Measurements from ENCODE around the gene BGLAP. TPM values are rescaled to one million over a fixed set of nuclear protein-coding genes. Genes with fewer than 3 reads are reported as not detected.

Gene BGLAP
- total RNA-seq, 2 donors from 2014 or later = 0.52 TPM; not detected in 1

GRCh38 chr1:156276532-156276931, 34.5 kb downstream of the BGLAP start:
- H3K36me3 ChIP-seq (replicated peaks in 1 of 2; ENCODE audit: insufficient read depth in 1 of 2, low read depth in 2 of 2) = peaks cover 0 to 36% of the 10 kb centered on the region in 2 donors
- H3K27ac ChIP-seq = no peak overlapping the region
- intact Hi-C loops (cut with DNase I) = no loop called here
- TF ChIP-seq POLR2A (IDR thresholded peaks at IDR 0.05) = no peak
- no peak for TF ChIP-seq CTCF (IDR thresholded peaks at IDR 0.05)
- H3K4me3 ChIP-seq = no peak overlapping the region
- ATAC-seq = no peak
- no peaks in the 10 kb centered on the region for H3K27me3 ChIP-seq
- DNase-seq = no peak
- H3K4me1 ChIP-seq = peaks cover 8% of the 10 kb centered on the region
- H3K9me3 ChIP-seq = no peaks in the 10 kb centered on the region

GRCh38 chr1:156276966-156277381, 35.0 kb downstream of the BGLAP start:
- no peaks in the 10 kb centered on the region for H3K9me3 ChIP-seq
- no peaks in the 10 kb centered on the region for H3K27me3 ChIP-seq
- WGBS, 2 donors = 64 to 86% methylated on average over 5 to 6 of the region's 6 CpGs
- peaks cover 0 to 32% of the 10 kb centered on the region in 2 donors for H3K36me3 ChIP-seq (replicated peaks in 1 of 2; ENCODE audit: insufficient read depth in 1 of 2, low read depth in 2 of 2)
- no peak overlapping the region for H3K4me3 ChIP-seq
- no peak overlapping the region for H3K27ac ChIP-seq
- intact Hi-C loops (cut with DNase I) = no loop called here
- TF ChIP-seq CTCF (IDR thresholded peaks at IDR 0.05) (no peak), POLR2A (IDR thresholded peaks at IDR 0.05) (no peak)
- no peak for ATAC-seq
- DNase-seq = peak in 1 of 4 donors; percentile 15
- peaks cover 12% of the 10 kb centered on the region for H3K4me1 ChIP-seq

GRCh38 chr1:156279837-156280236, 37.9 kb downstream of the BGLAP start:
- Histone ChIP-seq H3K4me1 (peaks cover 25% of the 10 kb centered on the region), H3K9me3 (no peaks in the 10 kb centered on the region), H3K36me3 (replicated peaks in 1 of 2; ENCODE audit: insufficient read depth in 1 of 2, low read depth in 2 of 2) (peaks cover 0 to 11% of the 10 kb centered on the region in 2 donors), H3K4me3 (no peak overlapping the region), H3K27me3 (no peaks in the 10 kb centered on the region), H3K27ac (no peak overlapping the region)
- TF ChIP-seq POLR2A (IDR thresholded peaks at IDR 0.05) = no peak
- no peak for TF ChIP-seq CTCF (IDR thresholded peaks at IDR 0.05)
- ATAC-seq (no peak), DNase-seq (no peak)
- intact Hi-C loops (cut with DNase I) = no loop called here
- 90 to 97% methylated on average over 3 of the region's 3 CpGs for WGBS, 2 donors

GRCh38 chr1:156281281-156281680, 39.3 kb downstream of the BGLAP start:
- 20 to 28% methylated on average over 3 to 8 of the region's 8 CpGs for WGBS, 2 donors
- Histone ChIP-seq H3K4me1 (peaks cover 25% of the 10 kb centered on the region), H3K9me3 (no peaks in the 10 kb centered on the region), H3K36me3 (replicated peaks in 1 of 2; ENCODE audit: insufficient read depth in 1 of 2, low read depth in 2 of 2) (peaks cover 0 to 11% of the 10 kb centered on the region in 2 donors), H3K4me3 (no peak overlapping the region), H3K27ac (peak overlapping the region in 1 of 4 donors; percentile 86), H3K27me3 (no peaks in the 10 kb centered on the region)
- ATAC-seq = no peak
- TF ChIP-seq POLR2A (IDR thresholded peaks at IDR 0.05) = no peak
- no peak for TF ChIP-seq CTCF (IDR thresholded peaks at IDR 0.05)
- peak in 1 of 4 donors; percentile 11 for DNase-seq
- intact Hi-C loops (cut with DNase I) = no loop called here

Measured in body of pancreas (tissue), 4 donors.